ENCODE measurements around the gene KCNH5.

GRCh38 chr14:62957562-62957961 lies 87.7 kb downstream of the KCNH5 start:
- TF ChIP-seq POLR2AphosphoS5 (IDR thresholded peaks at IDR 0.05; ENCODE audit: low read depth, low read length) (no peak), TAF1 (IDR thresholded peaks at IDR 0.05; ENCODE audit: borderline replicate concordance, insufficient read depth, low read length) (no peak)
